NCI-H187 treated with DMSO at 0.1 percent for 48 hours (cell line): Measurements from ENCODE around the gene CNTN1.

ENCODE experiments used
- DNase-seq: peaks from one replicate; lab custom pipeline; 2025; lab: John Stamatoyannopoulos, UW

The CNTN1 gene

DNA sequence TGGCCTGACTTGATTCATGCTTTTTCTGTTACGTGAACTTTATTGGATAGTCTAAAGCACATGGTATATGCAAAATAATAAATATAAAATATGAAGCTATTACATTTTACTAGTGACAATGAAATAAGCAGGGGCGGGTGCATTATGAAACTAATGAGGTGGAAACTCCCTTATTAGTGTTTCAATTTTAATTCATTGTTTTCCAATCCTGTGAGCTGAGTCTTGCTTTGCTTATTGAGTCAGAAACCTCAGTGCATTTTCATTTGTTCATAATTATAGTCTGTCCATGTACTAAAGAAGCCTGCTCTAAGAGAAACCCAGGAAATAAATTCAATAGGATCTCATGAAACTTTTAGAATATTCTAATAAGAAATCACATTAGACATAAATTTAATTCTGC lies 78.5 kb downstream of the CNTN1 start:
- no peak for DNase-seq

DNA sequence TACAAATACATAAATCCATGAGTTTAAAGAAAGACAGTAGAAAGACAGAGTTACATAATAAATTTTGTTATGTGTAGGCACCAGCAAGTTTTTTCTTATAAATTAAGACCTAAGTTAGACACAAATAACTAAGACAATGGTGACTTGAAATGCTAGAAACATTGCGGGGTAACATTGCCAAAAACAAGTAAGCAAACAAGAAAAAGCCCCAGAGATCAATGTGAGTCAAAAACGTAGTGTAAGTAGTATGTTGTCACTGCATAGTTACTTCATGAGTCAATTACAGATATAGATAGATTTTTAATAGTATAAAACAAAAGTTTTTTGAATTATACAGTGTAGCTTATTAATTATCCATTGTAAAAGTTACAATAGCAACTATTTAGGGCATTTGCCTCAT lies 83.4 kb downstream of the CNTN1 start:
- no peak for DNase-seq

DNA sequence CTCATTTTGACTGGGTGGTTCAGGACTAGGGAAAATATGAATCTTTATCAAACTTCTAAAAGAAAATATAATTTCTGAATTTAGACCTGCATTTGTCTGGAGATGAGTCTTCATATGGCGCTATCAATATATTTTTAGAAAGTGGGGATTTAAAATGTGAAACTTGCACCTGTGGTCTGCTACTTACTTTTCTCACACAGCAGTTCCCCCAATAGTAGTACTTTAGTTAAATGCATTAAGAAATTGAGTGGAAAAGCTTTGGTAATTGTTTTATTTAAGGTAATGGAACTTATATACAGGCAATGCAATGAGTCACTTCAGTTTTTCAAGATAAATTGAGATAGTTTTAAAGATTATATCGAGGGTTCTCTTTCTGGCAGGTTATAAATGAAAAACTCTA lies 91.9 kb downstream of the CNTN1 start:
- DNase-seq, result no peak

DNA sequence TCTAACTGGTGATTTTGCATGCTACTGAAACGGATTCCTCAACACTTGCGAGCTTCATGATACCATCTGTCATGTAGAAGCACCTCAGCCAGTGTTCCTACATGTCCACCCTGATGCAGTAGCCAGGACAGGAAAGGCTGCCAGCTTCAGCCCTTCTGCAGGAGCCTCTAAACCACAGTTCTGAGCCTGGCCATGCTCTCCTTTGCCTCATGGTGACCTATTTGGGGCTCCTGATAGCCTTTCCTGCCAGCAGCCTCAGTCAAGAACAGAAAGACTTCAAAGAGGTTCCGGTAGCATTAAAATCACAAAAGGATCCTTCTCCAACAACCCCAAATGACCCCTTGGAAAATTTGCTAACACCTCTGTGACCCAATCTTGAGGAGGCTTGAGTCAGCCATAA lies 96.0 kb downstream of the CNTN1 start:
- no peak for DNase-seq

DNA sequence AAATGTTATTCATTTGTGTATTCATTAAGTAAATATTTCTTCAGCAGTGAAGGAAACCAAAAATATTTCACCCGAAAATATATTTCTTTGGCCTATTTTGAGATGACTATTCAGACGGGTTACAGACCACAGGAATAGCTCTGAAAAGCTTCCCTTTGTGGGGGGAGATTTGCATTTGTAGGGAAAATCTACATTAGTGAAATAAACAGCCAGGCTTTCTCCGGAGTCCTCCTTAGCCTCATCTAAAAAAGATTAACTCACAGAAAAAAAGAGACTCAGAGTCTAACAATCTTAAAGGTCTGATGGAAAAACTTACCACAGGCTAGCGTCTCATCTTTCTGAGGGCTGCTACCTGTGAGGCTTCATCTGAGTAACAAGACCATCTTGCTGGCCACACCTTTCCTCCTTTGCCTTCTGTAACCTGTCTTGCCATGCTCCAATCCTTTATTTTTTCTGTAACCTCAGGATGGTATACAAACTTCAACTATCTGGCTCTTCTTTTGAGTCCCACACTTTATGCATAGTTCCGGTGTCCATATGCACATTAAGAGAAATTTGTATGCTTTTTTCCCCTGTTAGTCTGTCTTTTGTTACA lies 100.7 kb downstream of the CNTN1 start:
- no peak for DNase-seq

DNA sequence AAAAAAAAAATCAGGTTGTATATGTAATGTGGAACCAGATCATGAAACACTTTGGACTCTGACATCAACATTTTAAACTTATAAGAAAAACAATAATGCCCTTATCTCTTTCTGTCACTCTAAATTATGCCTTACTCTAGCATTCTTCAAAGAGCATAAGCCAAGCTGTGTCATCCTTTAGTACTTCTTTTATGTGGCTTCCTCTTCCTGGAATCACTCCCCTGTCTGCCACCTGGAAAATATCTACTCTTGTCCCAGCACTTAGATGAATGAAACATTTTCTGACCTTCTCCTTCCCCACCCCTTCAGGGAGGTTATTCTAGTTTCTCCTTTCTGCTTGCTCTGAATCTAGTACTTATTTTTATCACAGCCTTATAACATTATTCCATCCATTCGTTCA lies 101.2 kb downstream of the CNTN1 start:
- no peak for DNase-seq

DNA sequence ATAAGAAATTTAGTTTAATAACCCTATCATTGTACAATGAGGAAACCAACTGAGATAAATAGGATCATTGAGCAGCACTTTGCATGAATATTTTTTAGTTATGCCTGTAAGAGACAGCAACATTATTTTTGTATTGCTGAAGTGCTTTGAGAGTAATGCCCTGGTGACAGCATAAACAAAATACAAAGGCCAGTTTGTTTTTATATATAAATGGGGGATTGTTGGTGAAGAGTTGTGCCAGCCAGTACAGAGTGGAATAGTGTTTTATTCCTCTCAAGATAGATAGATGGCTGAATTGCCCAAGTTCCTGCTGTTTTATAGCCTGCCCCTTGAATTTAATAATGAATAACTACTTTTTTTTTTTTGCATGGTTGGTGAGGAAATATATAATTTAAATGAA lies 101.8 kb downstream of the CNTN1 start:
- no peak for DNase-seq

DNA sequence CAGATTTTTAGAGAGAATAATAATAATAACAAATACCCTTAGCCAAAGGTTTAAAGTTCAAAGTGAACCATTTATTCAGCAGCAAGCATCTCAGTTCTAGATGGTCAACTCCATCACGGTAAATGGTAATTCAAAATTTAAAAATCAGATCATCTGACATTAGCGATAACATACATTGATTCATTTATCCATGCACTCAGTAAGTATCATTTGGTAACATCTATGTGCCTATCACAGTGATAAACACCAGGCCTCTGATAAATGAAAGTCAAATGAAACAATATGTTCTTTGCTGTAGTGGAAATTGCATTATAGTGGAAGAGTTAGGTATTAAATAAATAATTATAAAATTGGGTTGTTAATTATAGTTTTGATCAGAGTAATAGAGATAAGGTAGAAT lies 108.8 kb downstream of the CNTN1 start:
- no peak for DNase-seq

DNA sequence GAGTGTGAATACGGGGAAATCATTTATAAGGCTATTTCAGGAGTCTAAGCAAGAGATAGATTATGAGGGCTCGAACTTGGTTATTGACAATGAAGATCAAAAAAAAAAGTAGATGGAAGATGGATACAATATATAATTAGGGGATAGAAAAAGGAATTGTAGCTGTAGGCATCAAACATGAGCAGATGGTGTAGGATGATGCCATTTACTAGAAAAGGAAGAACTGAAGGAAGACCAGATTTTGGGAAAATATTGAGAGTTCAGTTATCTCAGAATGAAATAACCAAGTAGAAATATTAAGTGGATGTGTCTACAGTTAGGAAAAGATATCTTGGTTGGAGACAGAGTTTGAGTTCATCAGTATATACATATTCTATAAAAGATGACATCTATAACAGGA lies 109.6 kb downstream of the CNTN1 start:
- no peak for DNase-seq

DNA sequence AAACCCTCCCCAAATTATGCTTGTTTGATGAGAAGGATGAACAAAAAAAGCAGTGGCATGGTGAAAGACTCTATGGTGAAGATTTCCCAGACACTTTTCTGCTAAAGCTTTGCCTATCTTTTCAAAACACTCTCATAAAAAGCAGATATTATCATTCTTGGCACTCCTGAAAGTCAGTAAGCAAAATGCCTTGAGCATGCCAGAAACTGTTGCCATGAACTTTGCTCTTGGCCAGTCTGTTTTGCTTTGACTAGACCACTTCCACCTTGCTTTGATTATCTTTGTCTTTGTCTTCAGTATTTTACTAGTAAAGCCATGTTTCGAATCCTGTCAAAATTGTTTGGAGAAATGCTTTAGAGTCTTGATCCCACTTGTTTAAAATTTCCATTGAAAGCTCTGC lies 110.4 kb downstream of the CNTN1 start:
- DNase-seq, result no peak

DNA sequence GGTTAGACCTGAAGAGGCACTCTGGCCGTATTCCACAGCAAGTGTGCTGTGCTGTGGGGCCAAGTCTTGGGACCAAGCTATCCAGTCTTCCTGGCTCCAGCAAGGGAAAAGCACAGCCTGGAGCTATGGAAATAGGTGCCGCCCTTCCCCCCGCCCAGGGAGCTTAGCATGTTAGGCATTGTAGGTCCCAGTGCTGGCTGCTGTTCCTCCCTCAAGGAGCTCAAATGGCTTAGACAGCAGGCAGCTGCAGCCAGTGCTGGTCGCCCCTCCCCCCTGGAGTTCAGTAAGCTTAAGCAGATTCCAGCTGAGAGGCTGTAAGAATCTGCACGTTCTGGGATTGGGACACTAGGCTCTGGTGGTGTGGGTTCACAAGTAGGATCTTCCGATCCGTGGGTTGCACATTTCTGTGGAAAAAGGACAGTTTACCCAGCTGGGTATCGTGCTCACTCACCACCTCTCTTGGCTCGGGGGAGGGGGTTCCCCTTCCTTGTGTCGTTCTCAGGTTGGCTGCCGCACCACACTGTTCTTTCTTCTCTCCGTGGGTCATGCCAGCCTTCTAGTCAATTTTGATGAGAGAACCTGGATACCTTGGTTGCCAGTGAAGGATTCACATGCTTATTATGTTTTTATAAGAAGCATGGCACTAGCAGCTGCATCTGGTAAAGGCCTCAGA lies 127.3 kb downstream of the CNTN1 start:
- no peak for DNase-seq

DNA sequence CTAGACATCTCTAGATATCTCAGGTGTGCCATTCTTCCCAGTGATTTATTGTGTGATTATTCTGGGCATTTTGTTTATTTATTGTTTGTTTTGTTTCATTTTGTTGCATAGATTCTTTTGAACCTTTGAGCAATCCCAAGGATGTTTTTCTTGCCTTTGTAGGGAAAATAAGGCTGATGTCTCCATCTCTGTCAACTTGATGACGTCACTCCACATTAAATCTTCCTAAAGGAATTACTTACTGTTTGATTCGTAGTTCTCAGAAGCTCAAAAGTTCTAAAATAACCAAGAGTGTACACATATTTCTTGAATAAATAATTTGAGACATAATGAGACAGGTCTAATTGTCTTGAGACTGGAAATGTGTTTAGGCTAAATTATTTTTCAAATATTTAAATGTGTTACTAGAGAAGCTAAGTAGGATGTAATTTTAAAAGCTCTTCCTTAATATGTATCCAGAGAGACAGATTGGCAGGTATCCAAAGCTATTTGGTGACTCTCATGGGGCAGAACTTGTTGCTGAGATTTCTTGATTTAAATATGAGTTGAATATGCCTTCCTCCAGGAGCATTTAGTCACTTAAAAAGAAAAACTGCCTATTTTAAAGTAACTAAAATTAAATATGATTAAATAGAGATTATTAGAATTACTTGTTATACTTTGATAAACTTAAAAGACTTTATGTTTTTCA lies 128.7 kb downstream of the CNTN1 start:
- no peak for DNase-seq

DNA sequence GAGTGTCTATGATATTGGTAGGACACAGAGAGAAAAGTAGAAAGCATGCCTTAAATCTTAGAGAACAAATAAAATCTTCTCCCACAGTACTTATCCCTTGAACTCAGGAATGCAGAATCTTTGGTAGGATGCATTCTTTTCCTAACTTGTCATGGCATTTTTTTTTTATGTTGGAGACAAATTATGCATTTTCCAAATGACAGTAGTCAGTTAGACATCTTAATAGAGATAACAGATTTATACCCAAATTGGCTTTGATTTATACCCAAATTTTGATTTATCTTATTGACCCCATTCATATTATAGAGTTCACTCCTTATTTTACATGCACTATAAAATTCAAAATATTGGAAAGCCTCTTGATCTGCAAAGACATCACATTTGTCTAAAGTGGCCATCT lies 132.9 kb downstream of the CNTN1 start:
- DNase-seq, result no peak

DNA sequence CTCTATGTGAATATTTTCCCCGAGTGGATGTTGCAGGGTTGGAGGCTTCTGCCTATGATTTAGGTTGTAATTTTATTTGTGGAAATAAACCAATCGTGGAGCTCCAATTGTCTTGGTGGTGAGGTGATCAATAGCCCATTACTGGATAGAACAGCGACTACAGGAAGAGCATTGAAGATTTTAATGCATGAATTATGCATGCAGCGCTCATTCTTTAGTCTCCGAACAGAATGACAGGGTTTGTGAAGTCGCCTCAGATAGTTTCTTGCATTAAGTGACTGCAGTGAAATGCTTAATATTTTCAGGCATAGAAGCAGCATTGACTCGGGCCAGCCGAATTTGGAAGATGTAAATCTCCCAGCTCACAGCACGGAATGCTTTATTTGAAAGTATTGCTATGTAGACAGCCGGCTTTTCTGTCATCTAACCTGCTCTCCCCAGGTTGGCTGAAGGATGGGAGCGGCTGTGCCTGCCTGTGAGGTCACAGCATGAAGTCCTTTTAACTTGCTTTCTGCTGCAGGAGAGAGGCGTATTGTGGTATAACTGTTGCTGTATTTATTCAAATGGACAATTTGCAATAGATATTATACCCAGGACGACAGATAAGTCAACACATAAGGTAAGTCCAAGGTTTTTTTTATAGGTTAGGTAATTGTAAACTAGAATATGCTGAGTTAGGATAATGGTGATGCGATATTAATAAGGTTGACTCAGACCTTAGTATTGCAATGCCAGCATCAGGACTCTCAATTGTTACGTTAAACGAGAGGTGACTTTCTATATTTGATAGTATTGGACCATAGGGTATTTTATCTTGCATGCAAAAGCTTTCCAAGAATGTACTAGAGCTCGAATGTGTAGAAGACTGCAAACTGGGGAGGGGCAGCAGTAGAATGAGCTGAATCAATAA lies 135.7 kb downstream of the CNTN1 start:
- no peak for DNase-seq

DNA sequence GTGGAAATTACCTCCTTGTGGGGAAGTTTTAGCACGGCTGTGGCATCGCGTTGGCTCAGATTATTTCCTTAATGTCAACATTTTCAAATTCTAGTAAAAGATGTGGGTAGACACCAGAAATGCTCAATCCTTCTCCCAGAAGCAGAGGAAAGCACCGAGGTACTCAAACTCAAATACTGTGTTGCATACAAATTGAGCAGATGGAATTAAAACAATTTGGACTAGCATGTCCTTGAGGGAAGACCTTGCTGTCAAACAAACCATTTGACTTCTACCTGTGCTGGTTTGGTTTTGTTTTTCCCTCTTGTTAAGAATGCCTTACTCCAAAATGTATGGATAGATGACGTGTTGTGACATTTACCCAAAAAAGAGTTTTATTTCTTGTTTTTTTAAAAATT lies 136.4 kb downstream of the CNTN1 start:
- no peak for DNase-seq

DNA sequence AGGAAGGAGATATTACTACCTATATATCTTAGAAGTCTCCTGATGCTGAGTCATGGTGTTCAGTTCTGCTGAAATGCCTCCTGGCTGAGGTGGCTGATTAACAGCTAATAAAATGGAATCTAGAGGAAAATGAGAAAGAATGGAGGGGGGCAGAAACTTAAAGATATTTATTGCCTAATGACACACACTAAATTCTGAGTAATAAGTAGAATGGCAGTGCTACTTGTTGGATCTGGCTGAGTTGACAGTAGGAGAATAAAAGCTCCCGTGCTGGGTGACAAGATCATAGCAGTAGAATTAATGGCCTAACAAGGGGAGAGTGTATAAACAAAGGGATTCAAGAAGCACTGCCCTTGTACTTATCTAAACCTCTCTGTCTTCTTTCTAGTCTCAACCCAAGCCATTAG lies 137.5 kb downstream of the CNTN1 start:
- no peak for DNase-seq

DNA sequence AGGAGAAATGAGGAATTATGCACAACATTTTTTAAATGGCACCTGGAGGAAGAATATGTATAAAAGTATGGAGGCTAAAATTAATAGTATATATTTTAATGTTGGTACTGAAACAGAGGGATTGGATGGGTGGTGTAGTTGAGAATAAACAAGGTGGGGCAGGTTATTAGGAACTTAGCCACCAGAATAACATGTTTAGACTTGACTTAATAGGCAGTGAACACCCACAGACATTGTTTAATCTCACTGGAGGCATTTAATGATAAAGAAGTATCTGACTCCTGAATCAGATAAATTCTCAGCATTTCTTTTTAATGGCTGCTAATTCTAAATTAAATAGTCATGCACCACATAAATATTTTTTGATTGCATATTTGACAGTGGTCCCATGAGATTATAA lies 139.7 kb downstream of the CNTN1 start:
- DNase-seq, result no peak

DNA sequence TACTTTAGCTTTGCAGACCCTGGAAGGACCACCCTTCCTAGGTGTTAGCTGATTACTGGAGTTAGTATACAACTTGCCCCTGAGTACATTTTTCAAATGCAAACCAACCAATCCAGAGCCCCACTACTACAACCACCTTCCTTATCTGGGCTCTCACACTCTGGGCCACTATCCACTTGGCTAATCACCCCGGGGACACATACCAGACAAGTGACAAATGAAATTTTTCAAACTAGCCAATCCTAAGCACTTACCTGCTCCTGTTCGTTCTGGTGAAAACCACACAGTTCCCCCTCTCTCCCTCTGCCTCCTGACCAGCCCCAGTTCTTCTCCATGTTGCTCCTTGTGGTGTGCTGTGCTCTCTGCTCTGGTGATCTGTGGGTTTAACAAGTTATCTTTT lies 140.4 kb downstream of the CNTN1 start:
- DNase-seq, result no peak

DNA sequence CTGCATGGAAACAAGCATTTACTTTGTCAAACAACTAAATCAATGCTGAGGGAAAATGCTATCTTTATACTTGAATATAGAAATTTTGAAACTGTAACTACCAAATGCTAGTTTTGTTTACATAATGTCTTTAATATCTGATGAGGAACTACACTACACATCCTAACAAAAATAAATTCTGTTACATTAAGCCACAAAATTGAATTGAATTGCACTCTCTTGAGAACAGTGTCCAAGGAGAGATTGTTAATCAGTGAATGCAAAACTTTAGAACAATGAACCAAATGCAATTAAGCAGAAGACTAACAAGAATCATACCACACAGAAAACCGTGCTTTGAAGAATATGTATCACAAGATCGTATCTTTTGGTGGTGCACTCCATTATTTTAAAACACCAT lies 141.6 kb downstream of the CNTN1 start:
- no peak for DNase-seq

DNA sequence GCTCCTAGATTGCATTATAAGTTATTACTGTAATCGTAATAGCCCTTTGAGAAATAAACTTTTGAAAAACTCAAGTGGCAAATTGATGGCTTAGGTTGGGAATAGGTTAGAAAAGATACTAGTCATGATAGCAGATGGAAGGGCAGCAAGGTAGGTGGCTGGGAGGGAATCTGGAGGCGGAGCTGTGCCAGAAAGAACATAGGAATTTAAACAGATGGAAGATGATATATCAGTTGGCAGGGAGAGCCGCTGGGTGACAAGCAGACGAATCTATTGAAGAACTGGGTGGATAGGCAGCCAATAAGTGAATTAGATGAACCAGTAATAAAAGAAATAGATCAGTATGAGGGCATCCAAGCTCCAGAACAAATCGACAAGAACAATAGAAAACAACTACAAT lies 142.1 kb downstream of the CNTN1 start:
- DNase-seq, result no peak

DNA sequence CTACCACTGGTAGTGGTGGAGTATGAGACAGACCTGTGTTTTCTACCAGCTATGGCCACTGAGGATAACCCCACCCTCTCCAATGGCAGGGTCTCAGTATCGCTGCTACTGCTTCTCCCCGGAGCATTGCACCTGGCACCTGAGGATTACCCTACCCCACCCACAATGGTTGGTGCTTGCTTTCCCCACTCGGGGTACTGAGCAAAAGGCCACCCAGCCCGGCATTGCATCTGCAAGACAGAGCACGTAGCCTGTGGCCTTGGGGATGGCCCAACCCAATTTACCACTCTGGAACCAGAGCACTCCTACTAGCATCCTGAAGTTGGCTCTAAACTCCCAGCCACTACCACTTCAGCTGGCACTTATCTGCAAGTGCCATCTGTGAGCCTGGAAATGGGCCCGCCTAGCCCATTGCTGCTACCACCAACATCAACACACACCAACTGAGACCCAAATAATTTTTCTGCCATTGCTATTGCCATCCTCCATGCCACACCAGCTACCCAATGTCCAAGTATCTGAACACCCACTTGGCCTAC lies 145.7 kb downstream of the CNTN1 start:
- no peak for DNase-seq

DNA sequence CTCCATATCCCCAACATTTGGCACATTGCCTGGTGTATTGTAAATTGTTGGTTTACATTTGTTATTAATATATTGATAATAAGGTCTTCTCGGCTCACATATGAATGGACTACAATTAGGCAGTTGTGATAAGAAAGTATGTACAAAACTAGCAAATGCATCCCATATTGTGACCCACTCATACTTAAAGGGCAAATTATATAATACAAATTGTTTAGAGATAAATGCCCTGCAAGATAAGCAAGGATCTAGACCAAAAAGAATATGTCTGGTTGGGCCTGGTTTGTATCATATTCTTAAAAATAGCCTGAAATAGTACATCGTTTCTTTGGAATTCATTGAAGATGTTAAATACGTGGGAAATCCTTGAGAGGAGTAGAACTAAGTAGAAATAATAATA lies 151.3 kb downstream of the CNTN1 start:
- no peak for DNase-seq
